RWPE1 (cell line): ENCODE results near the gene PDZRN3.

ENCODE experiments used
- CTCF ChIA-PET: fragments of 350-600 bp; sonication (Branson Sonifier 250); formaldehyde crosslinking; extraction: SDS; loops from one replicate; lab custom pipeline; 2021; lab: Yijun Ruan, JAX
- POLR2A ChIA-PET: fragments of 400-600 bp; formaldehyde crosslinking; extraction: SDS; loops from one replicate; lab custom pipeline; 2020; ENCODE audit warnings: antibody characterized with exemption; ENCODE audit not compliant: low non-redundant PET; lab: Yijun Ruan, JAX
- DNase-seq: peaks from one replicate; pipeline ENCODE4 v3.0.0; 2012; ENCODE audit warnings: low spot score
- H3K27ac ChIP-seq: fragments of 450-650 bp; 2 replicates; pipeline ENCODE4 v1.5.1; 2017
- TF ChIP-seq, protein P1 (sequence below): fragments of 450-650 bp; conservative IDR thresholded peaks from 2 replicates; pipeline ENCODE4 v1.5.1; 2017; ENCODE audit warnings: low read depth, mild to moderate bottlenecking

PDZRN3 gene

DNA sequence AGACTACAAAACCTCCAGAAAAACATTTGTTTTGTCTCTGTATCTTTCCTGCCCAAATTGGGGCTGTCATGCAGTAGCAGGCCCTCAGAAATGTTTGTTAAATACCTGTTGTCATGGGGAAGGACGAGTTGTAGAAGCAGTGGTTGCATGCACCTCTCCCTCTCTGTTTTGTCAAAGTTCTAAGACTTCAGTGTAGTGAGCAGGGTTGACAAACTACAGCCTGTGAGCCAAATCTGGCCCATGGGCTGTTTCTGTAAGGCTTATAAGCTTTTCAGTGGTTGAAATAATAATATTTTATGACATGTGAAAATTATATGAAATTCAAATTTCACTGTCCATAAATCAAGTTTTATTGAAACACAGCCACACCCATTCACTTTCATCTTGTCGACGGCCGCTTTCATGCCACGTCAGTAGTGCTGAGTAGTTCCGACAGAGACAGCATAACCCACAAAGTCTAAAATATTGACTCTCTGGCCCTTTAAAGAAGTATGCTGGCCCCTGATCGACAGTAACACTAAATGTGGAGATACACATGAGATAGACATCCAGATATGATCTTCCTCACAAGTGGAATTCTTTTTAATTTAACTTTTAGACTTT lies 102.9 kb downstream of the PDZRN3 start:
- CTCF ChIA-PET, result no interaction called here
- POLR2A ChIA-PET, result no interaction called here
- TF ChIP-seq, protein P1, sequence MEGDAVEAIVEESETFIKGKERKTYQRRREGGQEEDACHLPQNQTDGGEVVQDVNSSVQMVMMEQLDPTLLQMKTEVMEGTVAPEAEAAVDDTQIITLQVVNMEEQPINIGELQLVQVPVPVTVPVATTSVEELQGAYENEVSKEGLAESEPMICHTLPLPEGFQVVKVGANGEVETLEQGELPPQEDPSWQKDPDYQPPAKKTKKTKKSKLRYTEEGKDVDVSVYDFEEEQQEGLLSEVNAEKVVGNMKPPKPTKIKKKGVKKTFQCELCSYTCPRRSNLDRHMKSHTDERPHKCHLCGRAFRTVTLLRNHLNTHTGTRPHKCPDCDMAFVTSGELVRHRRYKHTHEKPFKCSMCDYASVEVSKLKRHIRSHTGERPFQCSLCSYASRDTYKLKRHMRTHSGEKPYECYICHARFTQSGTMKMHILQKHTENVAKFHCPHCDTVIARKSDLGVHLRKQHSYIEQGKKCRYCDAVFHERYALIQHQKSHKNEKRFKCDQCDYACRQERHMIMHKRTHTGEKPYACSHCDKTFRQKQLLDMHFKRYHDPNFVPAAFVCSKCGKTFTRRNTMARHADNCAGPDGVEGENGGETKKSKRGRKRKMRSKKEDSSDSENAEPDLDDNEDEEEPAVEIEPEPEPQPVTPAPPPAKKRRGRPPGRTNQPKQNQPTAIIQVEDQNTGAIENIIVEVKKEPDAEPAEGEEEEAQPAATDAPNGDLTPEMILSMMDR, result no peak
- DNase-seq, result no peak
- H3K27ac ChIP-seq, result no peak overlapping the region

DNA sequence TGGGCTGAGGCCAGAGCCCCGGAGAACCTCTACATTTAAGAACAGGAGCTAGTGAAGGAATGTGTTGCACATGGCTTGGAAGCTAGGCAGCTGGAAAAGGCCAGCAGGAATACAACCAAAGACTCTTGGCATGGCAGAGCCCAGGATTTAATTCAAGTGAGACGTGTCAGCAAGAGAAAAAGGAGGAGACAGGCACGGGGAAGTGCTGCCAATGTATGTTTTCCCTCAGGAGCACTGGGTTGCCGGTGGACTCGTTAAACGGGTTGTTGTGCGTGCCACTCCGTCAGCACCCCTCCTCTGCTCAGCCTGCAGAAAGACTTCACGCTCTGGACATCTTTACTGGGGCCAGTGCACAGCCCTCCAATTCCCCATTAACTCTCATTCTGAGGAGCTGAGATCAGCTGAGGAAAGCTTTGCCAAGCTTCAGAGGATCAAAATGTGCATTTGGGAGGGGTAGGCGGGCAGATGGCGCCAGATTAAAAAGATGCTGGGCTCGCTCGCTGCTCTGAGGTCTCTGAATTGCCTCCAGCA lies 103.7 kb downstream of the PDZRN3 start:
- TF ChIP-seq, protein P1, result no peak
- CTCF ChIA-PET, result interaction anchor here (0.6 kb wide), 1 partner anchor 83 kb away, joined by 5 read pairs; no protein-coding TSS in a partner anchor
- POLR2A ChIA-PET, result no interaction called here
- DNase-seq, result no peak
- no peak overlapping the region for H3K27ac ChIP-seq

DNA sequence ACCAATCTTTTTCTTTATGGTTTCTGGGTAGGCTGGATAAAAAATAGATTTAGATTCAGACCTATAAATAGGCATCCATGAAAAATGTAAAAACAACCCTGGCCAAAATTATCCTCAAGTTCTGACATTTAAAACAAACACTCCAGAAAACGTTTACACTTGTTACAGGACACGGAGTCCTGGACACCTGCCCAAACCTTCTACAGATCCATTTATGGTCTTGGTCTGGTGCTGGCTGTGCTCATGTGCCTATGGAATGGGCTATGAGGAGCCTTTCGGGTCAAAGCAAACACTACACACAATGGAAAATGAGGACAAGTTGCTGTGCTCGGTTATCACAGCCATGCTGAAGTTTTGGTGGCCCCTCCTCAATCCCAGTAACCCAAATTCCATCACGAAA lies 108.1 kb downstream of the PDZRN3 start:
- CTCF ChIA-PET, result interaction anchor here (0.6 kb wide), 1 partner anchor 62 kb away, joined by 3 read pairs; no protein-coding TSS in a partner anchor
- POLR2A ChIA-PET, result no interaction called here
- no peak overlapping the region for H3K27ac ChIP-seq
- no peak for DNase-seq
- TF ChIP-seq, protein P1, result no peak

DNA sequence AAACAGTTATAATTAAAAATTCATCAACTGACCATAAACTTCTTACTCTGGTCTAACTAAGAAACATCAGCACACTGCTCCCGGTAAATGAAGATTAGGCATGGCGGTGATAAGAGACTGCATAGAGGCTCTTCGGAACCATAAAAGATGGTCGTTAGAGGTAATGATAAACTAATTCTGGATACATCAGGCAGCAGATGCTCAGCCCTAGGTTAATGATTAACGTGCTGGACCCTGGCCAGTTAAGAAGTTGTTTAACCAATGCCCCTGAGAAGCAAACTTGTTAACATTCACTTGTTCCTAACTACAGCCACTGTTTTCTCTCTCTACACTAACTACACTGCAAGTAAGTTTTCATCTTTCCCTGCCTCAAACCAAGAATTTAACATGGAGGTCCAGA lies 111.5 kb downstream of the PDZRN3 start:
- ChIA-PET CTCF (no interaction called here), POLR2A (no interaction called here)
- TF ChIP-seq, protein P1, result no peak
- DNase-seq, result no peak
- H3K27ac ChIP-seq, result no peak overlapping the region

DNA sequence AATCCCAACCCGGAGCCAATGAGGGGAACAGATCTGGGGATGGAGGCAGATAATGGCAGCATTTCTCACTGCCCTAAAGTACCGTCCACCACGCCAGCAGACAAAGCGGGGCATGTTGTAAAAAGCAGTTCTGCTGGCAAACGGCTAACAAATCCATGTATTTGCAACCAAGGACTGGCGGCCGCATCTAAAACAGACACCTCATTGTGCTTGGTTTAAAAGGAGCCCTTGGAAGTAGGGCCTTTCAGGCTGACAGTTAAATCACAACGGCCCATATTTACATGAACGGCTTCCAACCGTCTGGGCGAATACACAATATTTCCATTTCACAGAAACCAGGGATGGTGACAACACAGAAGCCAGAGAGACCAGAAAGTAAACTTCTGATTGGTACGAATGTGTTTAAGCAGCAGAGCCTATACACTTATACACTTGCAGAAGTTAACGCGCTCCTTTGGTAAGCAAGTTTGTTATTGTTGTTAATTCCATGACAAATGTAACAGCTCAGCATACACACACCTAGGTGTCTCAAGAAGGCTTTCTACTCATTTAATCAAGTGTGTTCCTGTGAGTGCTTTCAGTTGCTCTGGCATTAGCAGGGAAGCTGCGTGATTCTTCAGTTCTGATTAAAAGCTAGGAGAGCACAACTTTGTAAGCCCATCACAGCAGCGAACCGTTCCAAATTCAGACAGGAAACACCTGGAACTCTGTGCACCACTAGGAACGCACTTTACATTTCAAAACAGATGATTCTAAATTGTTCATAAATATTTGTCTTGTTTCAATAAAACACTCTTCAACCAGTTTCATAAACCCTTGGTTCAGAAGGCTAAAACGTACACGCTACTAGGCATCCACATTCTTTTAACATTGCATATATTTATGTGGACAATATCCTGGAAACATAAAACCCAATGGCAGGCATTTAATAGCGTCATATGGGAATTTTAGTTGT lies 112.9 kb downstream of the PDZRN3 start:
- TF ChIP-seq, protein P1, result no peak
- POLR2A ChIA-PET, result no interaction called here
- H3K27ac ChIP-seq, result no peak overlapping the region
- CTCF ChIA-PET, result interaction anchor here (0.6 to 0.8 kb wide), 3 partner anchors 10 to 357 kb away, joined by 3 read pairs; no protein-coding TSS in a partner anchor
- no peak for DNase-seq

DNA sequence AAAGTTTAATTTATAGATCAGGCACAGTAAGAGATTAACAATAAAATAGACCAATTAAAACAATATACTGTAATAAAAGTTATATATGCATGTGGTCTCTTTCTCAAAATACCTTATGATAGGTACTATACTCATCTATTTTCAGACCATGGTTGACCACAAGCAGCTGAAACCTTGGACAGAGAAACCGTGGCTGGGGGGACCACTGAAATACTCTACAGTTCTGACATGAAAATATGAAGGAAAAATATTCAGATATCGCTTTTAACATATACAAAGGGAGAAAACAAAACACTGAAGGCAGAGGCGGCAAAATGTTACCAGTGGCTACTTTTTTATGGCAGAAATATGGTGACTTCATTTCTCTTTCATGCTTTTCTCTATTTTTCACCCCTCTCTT lies 114.0 kb downstream of the PDZRN3 start:
- POLR2A ChIA-PET, result no interaction called here
- TF ChIP-seq, protein P1, result no peak
- no peak overlapping the region for H3K27ac ChIP-seq
- CTCF ChIA-PET, result no interaction called here
- no peak for DNase-seq
